ENCODE measurements around the gene DYSF.
"Not testable (repeated sequence)": the region's sequence is repeated elsewhere in the genome, so short reads cannot be mapped to it uniquely, and the experiment has no call there.

DNA sequence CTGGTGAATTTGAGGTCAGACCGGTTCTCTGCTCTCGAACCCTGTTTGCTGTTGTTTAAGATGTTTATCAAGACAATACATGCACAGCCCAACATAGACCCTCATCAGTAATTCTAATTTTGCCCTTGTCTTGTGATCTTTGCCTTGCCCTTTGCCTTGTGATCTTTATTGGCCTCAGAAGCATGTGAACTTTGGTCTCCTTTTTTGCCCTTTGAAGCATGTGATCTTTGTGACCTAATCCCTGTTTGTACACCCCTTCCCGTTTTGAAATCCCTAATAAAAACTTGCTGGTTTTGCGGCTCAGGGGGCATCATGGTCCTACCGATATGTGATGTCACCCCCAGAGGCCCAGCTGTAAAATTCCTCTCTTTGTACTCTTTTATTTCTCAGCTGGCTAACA, 8.2 kb upstream of the DYSF start:
- TF ChIP-seq EP300 (conservative IDR thresholded peaks at IDR 0.05; ENCODE audit: poor library complexity, severe bottlenecking); CTCF (IDR thresholded peaks at IDR 0.05; ENCODE audit: poor library complexity, severe bottlenecking); SMC3 (conservative IDR thresholded peaks at IDR 0.05; ENCODE audit: poor library complexity): not testable (repeated sequence)
- TF ChIP-seq, protein P1, sequence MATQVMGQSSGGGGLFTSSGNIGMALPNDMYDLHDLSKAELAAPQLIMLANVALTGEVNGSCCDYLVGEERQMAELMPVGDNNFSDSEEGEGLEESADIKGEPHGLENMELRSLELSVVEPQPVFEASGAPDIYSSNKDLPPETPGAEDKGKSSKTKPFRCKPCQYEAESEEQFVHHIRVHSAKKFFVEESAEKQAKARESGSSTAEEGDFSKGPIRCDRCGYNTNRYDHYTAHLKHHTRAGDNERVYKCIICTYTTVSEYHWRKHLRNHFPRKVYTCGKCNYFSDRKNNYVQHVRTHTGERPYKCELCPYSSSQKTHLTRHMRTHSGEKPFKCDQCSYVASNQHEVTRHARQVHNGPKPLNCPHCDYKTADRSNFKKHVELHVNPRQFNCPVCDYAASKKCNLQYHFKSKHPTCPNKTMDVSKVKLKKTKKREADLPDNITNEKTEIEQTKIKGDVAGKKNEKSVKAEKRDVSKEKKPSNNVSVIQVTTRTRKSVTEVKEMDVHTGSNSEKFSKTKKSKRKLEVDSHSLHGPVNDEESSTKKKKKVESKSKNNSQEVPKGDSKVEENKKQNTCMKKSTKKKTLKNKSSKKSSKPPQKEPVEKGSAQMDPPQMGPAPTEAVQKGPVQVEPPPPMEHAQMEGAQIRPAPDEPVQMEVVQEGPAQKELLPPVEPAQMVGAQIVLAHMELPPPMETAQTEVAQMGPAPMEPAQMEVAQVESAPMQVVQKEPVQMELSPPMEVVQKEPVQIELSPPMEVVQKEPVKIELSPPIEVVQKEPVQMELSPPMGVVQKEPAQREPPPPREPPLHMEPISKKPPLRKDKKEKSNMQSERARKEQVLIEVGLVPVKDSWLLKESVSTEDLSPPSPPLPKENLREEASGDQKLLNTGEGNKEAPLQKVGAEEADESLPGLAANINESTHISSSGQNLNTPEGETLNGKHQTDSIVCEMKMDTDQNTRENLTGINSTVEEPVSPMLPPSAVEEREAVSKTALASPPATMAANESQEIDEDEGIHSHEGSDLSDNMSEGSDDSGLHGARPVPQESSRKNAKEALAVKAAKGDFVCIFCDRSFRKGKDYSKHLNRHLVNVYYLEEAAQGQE (IDR thresholded peaks at IDR 0.05; ENCODE audit: borderline replicate concordance), result not testable (repeated sequence)

Data from neural cell (in vitro differentiated cells).